GM10847 (cell line): Measurements from ENCODE around the gene DLGAP4.

Experiments
- POLR2A ChIP-seq: IDR thresholded peaks from 2 replicates; pipeline ENCODE4 v1.6.1; 2011; ENCODE audit not compliant: insufficient read length; ENCODE audit errors: extremely low read depth

DLGAP4 gene

GRCh38 chr20:36574366-36575135 lies 268.4 kb downstream of the DLGAP4 start:
- TF ChIP-seq POLR2A = no peak

DNA sequence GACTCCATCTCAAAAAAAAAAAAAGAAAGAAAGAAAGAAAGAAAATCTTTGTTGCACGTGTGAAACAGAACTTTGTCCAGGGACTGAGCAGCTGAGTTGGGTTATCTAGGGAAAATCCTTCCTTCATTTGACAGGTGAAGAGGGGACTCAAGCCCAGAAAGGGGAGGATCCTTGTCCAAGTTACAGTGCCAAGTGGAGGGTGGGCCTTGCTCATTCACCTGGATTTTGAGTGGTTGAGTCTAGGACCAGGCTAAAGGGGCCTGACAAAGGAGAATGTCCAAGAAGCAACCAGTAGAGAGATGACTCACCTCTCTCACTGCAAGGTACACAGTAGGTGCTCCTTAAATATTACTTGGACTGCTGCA lies 269.9 kb downstream of the DLGAP4 start:
- TF ChIP-seq POLR2A = no peak
